Smooth muscle cell (in vitro differentiated cells): ENCODE measurements around the gene PDCD10. TPM values are rescaled to one million over a fixed set of nuclear protein-coding genes. Genes with fewer than 3 reads are reported as not detected.

Experiments
- DNase-seq: peaks from one replicate; lab custom pipeline; 2025; ENCODE audit not compliant: unreplicated experiment; lab: John Stamatoyannopoulos, UW
- H2AFZ ChIP-seq: fragments of 200-600 bp; sonication (generic); 2 replicates; pipeline ENCODE4 v1.6.0; 2016; ENCODE audit warnings: antibody characterized with exemption, low read depth, mild to moderate bottlenecking
- H3F3A ChIP-seq: fragments of 200-600 bp; sonication (generic); 2 replicates; pipeline ENCODE4 v1.6.0; 2017; ENCODE audit warnings: antibody characterized with exemption, low read depth
- H3K27ac ChIP-seq: fragments of 200-600 bp; sonication (generic); 2 replicates; pipeline ENCODE4 v1.5.1; 2016; ENCODE audit warnings: low read depth, mild to moderate bottlenecking
- H3K27me3 ChIP-seq: fragments of 200-600 bp; sonication (generic); 2 replicates; pipeline ENCODE4 v1.6.1; 2016; ENCODE audit warnings: low read depth, mild to moderate bottlenecking
- H3K36me3 ChIP-seq: fragments of 200-600 bp; sonication (generic); 2 replicates; pipeline ENCODE4 v1.5.1; 2016; ENCODE audit warnings: low read depth
- H3K4me1 ChIP-seq: fragments of 200-600 bp; sonication (generic); 2 replicates; pipeline ENCODE4 v1.5.1; 2016; ENCODE audit warnings: low read depth
- H3K4me2 ChIP-seq: fragments of 200-600 bp; sonication (generic); 2 replicates; pipeline ENCODE4 v1.6.0; 2016; ENCODE audit warnings: mild to moderate bottlenecking
- H3K4me3 ChIP-seq: fragments of 200-600 bp; sonication (generic); 2 replicates; pipeline ENCODE4 v1.5.1; 2016; ENCODE audit warnings: mild to moderate bottlenecking
- H3K79me2 ChIP-seq: fragments of 200-600 bp; sonication (generic); 2 replicates; pipeline ENCODE4 v1.6.0; 2016; ENCODE audit warnings: low read depth, mild to moderate bottlenecking
- H3K9ac ChIP-seq: fragments of 200-600 bp; sonication (generic); 2 replicates; pipeline ENCODE4 v1.6.0; 2016; ENCODE audit warnings: low read depth
- H3K9me3 ChIP-seq: fragments of 200-600 bp; sonication (generic); replicated peaks from 2 replicates; pipeline ENCODE4 v1.5.1; 2016; ENCODE audit warnings: low read depth
- H4K20me1 ChIP-seq: fragments of 200-600 bp; sonication (generic); 2 replicates; pipeline ENCODE4 v1.6.0; 2016; ENCODE audit warnings: low read depth
- CTCF ChIP-seq: fragments of 200-600 bp; sonication (generic); IDR thresholded peaks from 2 replicates; pipeline ENCODE4 v1.5.1; 2017; ENCODE audit warnings: borderline replicate concordance, mild to moderate bottlenecking, antibody characterized with exemption; ENCODE audit not compliant: insufficient read depth, poor library complexity, severe bottlenecking
- WGBS: methylation state at CpG from one replicate; pipeline ENCODE4 v1.1.7; 2016; ENCODE audit warnings: low lambda C conversion rate; 5-methylcytosine and 5-hydroxymethylcytosine counted together
- polyA plus RNA-seq: library from polyadenylated mRNA; unstranded; fragments of >200 nt; fragmentation: Nextera tagmentation; extraction: Ambion mirVana; gene quantifications from 2 replicates; pipeline ENCODE4 v1.2.1, GENCODE V29; 2016
- total RNA-seq: library from RNA; depleted of rRNA; stranded (reverse); fragments of >200 nt; gene quantifications from 2 replicates; pipeline ENCODE4 v1.2.3, GENCODE V29; 2014

Gene PDCD10
- total and polyA plus RNA-seq, 2 experiments from 2014 or later = 47.4 to 75.6 TPM

GRCh38 chr3:167671878-167672427 is 62.7 kb downstream of the PDCD10 start:
- Histone ChIP-seq H3K4me3 (no peak overlapping the region), H3K36me3 (peaks cover 23% of the 10 kb centered on the region), H3K27me3 (no peaks in the 10 kb centered on the region), H3F3A (no peaks in the 10 kb centered on the region), H3K79me2 (no peaks in the 10 kb centered on the region), H3K4me2 (no peak overlapping the region), H2AFZ (no peak overlapping the region), H4K20me1 (no peaks in the 10 kb centered on the region), H3K9ac (no peak overlapping the region), H3K4me1 (no peaks in the 10 kb centered on the region), H3K9me3 (no peaks in the 10 kb centered on the region), H3K27ac (no peak overlapping the region)
- no peak for TF ChIP-seq CTCF
- whole genome bisulfite sequencing = 98% methylated on average over 4 of the region's 4 CpGs
- DNase-seq = no peak

GRCh38 chr3:167669699-167670098 is 65.0 kb downstream of the PDCD10 start:
- no peaks in the 10 kb centered on the region for H3K9me3 ChIP-seq
- no peaks in the 10 kb centered on the region for H3K27me3 ChIP-seq
- no peak overlapping the region for H3K27ac ChIP-seq
- H3K36me3 ChIP-seq = peaks cover 5% of the 10 kb centered on the region
- H3K4me3 ChIP-seq = no peak overlapping the region
- no peaks in the 10 kb centered on the region for H4K20me1 ChIP-seq
- no peak for DNase-seq
- WGBS = 82% methylated on average over 1 of the region's 1 CpG
- TF ChIP-seq CTCF = no peak
- no peaks in the 10 kb centered on the region for H3F3A ChIP-seq
- H3K9ac ChIP-seq = no peak overlapping the region
- H2AFZ ChIP-seq = no peak overlapping the region
- no peaks in the 10 kb centered on the region for H3K4me1 ChIP-seq
- no peak overlapping the region for H3K4me2 ChIP-seq
- no peaks in the 10 kb centered on the region for H3K79me2 ChIP-seq

- Histone ChIP-seq H3F3A (no peaks in the 10 kb centered on the region), H3K27ac (no peak overlapping the region), H3K4me1 (no peaks in the 10 kb centered on the region), H3K9ac (no peak overlapping the region), H3K4me3 (no peak overlapping the region), H3K79me2 (no peaks in the 10 kb centered on the region), H3K27me3 (no peaks in the 10 kb centered on the region), H4K20me1 (no peaks in the 10 kb centered on the region), H2AFZ (no peak overlapping the region), H3K9me3 (no peaks in the 10 kb centered on the region), H3K4me2 (no peak overlapping the region), H3K36me3 (no peaks in the 10 kb centered on the region)
- WGBS = 73% methylated on average over 1 of the region's 1 CpG
- DNase-seq = no peak
- no peak for TF ChIP-seq CTCF
Observed at GRCh38 chr3:167668651-167669050, 66.0 kb downstream of the PDCD10 start.

GRCh38 chr3:167666563-167666962 is 68.1 kb downstream of the PDCD10 start:
- WGBS = 90% methylated on average over 2 of the region's 2 CpGs
- Histone ChIP-seq H4K20me1 (no peaks in the 10 kb centered on the region), H3K4me3 (no peak overlapping the region)

More at GRCh38 chr3:167666563-167666962, 68.1 kb downstream of the PDCD10 start:
- H3K9ac ChIP-seq = no peak overlapping the region
- H3K79me2 ChIP-seq = no peaks in the 10 kb centered on the region
- no peak for TF ChIP-seq CTCF
- H3K4me1 ChIP-seq = no peaks in the 10 kb centered on the region
- no peak overlapping the region for H3K4me2 ChIP-seq
- no peaks in the 10 kb centered on the region for H3K9me3 ChIP-seq
- no peaks in the 10 kb centered on the region for H3F3A ChIP-seq
- H2AFZ ChIP-seq = no peak overlapping the region
- H3K36me3 ChIP-seq = no peaks in the 10 kb centered on the region
- DNase-seq = no peak
- no peaks in the 10 kb centered on the region for H3K27me3 ChIP-seq
- no peak overlapping the region for H3K27ac ChIP-seq
